ACC112 (cell line): Measurements from ENCODE around the gene MRI1.
"Not testable (repeated sequence)": the region's sequence is repeated elsewhere in the genome, so short reads cannot be mapped to it uniquely, and the experiment has no call there.

Experiments
- H2AFZ ChIP-seq: fragments of 200-600 bp; sonication (generic); one replicate; pipeline ENCODE4 v1.6.0; 2017; ENCODE audit warnings: antibody characterized with exemption, low read length; ENCODE audit not compliant: unreplicated experiment
- H3K27ac ChIP-seq: fragments of 200-600 bp; sonication (generic); 2 replicates; pipeline ENCODE4 v1.5.1; 2014; ENCODE audit warnings: low read depth, mild to moderate bottlenecking, antibody characterized with exemption, low read length, moderate library complexity
- H3K27me3 ChIP-seq: fragments of 200-600 bp; sonication (generic); 2 replicates; pipeline ENCODE4 v1.6.1; 2014; ENCODE audit warnings: mild to moderate bottlenecking, antibody characterized with exemption, low read length, moderate library complexity, mixed read lengths; ENCODE audit not compliant: insufficient read depth
- H3K36me3 ChIP-seq: fragments of 200-600 bp; sonication (generic); 2 replicates; pipeline ENCODE4 v1.6.1; 2016; ENCODE audit warnings: mild to moderate bottlenecking, antibody characterized with exemption, low read length, moderate library complexity, mixed read lengths; ENCODE audit not compliant: insufficient read depth
- H3K4me1 ChIP-seq: fragments of 200-600 bp; sonication (generic); one replicate; pipeline ENCODE4 v1.6.1; 2016; ENCODE audit warnings: low read length, mixed read lengths; ENCODE audit not compliant: insufficient read depth, unreplicated experiment, control insufficient read depth
- H3K4me3 ChIP-seq: fragments of 200-600 bp; sonication (generic); 2 replicates; pipeline ENCODE4 v1.5.1; 2014; ENCODE audit warnings: mild to moderate bottlenecking, low read depth, low read length
- H3K79me2 ChIP-seq: fragments of 200-600 bp; sonication (generic); one replicate; pipeline ENCODE4 v1.6.0; 2016; ENCODE audit warnings: low read length; ENCODE audit not compliant: control insufficient read depth, unreplicated experiment, insufficient read depth

MRI1 gene

DNA sequence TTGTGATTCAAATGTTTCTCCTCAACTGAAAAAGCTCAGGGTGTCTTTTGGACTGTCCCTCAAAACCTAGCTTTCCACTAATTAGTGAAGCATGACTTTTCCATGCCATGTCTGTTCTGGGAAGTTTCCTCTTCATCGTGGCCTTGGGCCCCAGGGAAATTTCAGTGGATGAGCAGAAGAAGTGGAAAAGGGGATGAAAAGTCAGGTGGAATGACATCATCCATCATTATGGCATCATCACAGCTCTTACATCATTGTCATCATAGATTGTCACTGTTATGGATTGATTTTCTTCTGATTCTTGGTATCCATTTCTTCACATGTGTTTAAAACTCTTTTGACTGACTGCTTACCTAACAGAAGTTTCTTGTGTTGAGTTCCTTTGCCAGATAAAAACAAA, 26.2 kb upstream of the MRI1 start:
- H3K27ac ChIP-seq = no peak overlapping the region
- no peaks in the 10 kb centered on the region for H3K36me3 ChIP-seq
- no peak overlapping the region for H3K4me3 ChIP-seq
- H3K79me2 ChIP-seq = no peaks in the 10 kb centered on the region
- H3K27me3 ChIP-seq = no peaks in the 10 kb centered on the region
- H2AFZ ChIP-seq = no peak overlapping the region
- H3K4me1 ChIP-seq = peaks cover 7% of the 10 kb centered on the region

GRCh38 chr19:13741893-13742292, 22.4 kb upstream of the MRI1 start:
- Histone ChIP-seq H2AFZ (no peak overlapping the region), H3K4me3 (no peak overlapping the region), H3K4me1 (peaks cover 7% of the 10 kb centered on the region), H3K79me2 (no peaks in the 10 kb centered on the region), H3K36me3 (no peaks in the 10 kb centered on the region), H3K27me3 (no peaks in the 10 kb centered on the region), H3K27ac (no peak overlapping the region)

DNA sequence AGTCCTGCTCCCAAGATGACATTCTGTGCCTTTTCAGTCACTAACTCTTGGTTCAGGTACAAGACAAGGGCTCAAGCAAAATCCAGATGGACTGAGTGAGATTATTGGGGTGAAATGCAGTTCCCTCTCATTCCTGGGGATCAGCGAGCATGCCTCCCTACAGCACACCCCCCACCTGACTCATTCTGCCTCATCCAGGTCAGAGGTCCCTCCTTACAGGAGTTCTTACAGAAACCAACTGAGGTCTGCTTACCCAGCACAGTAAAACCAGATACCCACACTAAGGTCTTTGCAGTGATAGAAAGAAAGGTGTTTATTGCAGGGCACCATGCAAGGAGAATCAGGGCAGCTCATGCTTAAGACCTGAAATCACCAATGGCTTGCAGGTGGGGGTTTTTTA, 21.6 kb upstream of the MRI1 start:
- Histone ChIP-seq H3K27ac (no peak overlapping the region), H3K79me2 (no peaks in the 10 kb centered on the region), H3K4me1 (peaks cover 7% of the 10 kb centered on the region), H2AFZ (no peak overlapping the region), H3K36me3 (no peaks in the 10 kb centered on the region), H3K4me3 (no peak overlapping the region), H3K27me3 (no peaks in the 10 kb centered on the region)

DNA sequence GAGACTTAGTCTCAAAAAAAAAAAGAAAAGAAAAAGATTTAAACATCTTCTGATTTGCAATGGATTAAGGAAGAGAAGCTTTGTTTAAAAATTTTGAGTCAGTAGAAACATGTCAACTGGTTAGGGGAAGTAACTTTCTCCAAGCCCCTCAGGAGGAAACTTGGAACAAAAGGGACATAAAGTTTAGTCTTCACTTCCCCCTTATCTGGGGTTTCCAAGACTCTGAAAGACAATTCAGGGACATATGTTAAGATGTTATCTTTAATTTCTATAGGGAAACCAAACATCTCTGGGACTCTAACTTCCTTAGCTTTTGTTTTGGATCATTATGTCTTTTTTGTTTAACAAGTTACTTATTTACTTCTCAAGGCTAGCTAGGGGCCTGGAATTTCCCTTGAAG, 20.1 kb upstream of the MRI1 start:
- H3K27ac ChIP-seq = no peak overlapping the region
- H3K79me2 ChIP-seq = peaks cover 10% of the 10 kb centered on the region
- no peaks in the 10 kb centered on the region for H3K36me3 ChIP-seq
- H2AFZ ChIP-seq = no peak overlapping the region
- H3K4me1 ChIP-seq = peaks cover 12% of the 10 kb centered on the region
- H3K27me3 ChIP-seq = no peaks in the 10 kb centered on the region
- H3K4me3 ChIP-seq = no peak overlapping the region

DNA sequence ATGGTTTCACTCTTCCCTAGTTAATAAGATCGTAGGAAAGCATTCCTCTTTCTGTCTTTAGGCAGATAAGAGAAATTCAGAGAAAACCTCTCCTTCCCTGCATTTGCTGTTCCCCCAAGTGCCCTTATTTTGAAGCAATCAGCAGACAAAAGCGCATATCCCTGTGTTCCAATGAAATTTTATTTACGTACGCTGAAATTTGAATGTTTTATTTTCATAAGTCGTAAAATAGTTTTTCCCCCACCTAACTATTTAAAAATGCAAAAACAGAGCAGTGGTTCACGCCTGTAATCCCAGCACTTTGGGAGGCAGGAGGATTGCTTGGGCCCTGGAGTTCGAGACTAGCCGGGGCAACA, 17.2 kb upstream of the MRI1 start:
- Histone ChIP-seq H3K4me3 (peak overlapping the region; percentile 91), H3K79me2 (peaks cover 19% of the 10 kb centered on the region), H3K27me3 (no peaks in the 10 kb centered on the region), H2AFZ (no peak overlapping the region), H3K27ac (no peak overlapping the region), H3K4me1 (peaks cover 14% of the 10 kb centered on the region), H3K36me3 (no peaks in the 10 kb centered on the region)

- no peaks in the 10 kb centered on the region for H3K36me3 ChIP-seq
- H3K27me3 ChIP-seq = no peaks in the 10 kb centered on the region
- H3K4me3 ChIP-seq = peak overlapping the region; percentile 91
- H3K4me1 ChIP-seq = peaks cover 7% of the 10 kb centered on the region
- H3K27ac ChIP-seq = peak overlapping the region; percentile 76
- peaks cover 19% of the 10 kb centered on the region for H3K79me2 ChIP-seq
- peak overlapping the region; percentile 94 for H2AFZ ChIP-seq
Observed at GRCh38 chr19:13748169-13748828, 16.0 kb upstream of the MRI1 start.

DNA sequence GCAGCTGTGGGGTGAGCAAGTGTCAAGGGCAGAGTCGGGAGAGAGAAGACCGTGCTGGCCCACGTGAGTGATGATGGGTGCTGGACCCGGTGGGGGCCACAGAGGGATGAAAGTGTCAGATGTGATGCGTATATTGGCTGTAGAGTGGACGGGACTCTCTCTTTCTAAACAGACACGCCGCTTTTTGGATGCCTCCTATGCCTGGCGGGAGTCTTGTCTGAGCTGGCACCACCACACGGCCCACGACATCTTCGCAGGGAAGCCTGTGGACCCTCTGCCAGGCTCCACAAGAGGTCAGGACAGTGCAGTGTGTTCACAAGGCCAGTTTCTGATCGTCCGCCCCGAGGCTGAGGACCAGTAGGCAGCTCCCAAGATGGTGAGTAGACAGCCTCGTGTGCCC, 12.9 kb upstream of the MRI1 start:
- H3K79me2 ChIP-seq = peaks cover 19% of the 10 kb centered on the region
- no peak overlapping the region for H2AFZ ChIP-seq
- H3K36me3 ChIP-seq = peaks cover 10% of the 10 kb centered on the region; the same call in 1 of the 2 replicates
- no peak overlapping the region for H3K27ac ChIP-seq
- no peaks in the 10 kb centered on the region for H3K27me3 ChIP-seq
- no peak overlapping the region for H3K4me3 ChIP-seq
- peaks cover 7% of the 10 kb centered on the region for H3K4me1 ChIP-seq

- not testable (repeated sequence) for H3K4me3 ChIP-seq, H3K27me3 ChIP-seq, H3K27ac ChIP-seq, H2AFZ ChIP-seq, H3K4me1 ChIP-seq
- Histone ChIP-seq H3K36me3 (peaks cover 13% of the 10 kb centered on the region; the same call in 1 of the 2 replicates), H3K79me2 (peaks cover 14% of the 10 kb centered on the region)
Observed at GRCh38 chr19:13753622-13754021, 10.7 kb upstream of the MRI1 start.

DNA sequence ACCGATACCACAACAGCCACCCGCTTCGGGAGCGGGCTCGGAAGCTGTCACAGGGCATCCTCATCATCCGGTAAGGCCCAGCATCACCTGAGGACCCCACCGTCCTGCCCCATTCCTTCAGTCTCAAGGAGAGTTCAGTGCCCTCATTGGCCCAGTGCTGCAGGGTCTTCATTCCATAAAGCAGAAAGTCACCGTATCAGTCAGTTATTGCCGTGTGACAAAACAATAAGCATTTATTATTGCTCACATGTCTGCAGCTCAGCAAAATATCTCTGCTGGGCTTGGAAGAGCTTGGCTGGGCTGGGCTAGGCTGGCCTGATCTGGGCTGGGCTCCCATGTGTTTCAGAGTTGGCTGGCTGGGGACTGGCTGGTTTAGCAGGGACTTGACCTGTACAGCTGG, 8.1 kb upstream of the MRI1 start:
- Histone ChIP-seq H3K36me3 (peaks cover 13% of the 10 kb centered on the region; the same call in 1 of the 2 replicates), H3K4me1 (no peaks in the 10 kb centered on the region), H2AFZ (no peak overlapping the region), H3K27me3 (no peaks in the 10 kb centered on the region), H3K79me2 (no peaks in the 10 kb centered on the region), H3K27ac (no peak overlapping the region), H3K4me3 (no peak overlapping the region)

DNA sequence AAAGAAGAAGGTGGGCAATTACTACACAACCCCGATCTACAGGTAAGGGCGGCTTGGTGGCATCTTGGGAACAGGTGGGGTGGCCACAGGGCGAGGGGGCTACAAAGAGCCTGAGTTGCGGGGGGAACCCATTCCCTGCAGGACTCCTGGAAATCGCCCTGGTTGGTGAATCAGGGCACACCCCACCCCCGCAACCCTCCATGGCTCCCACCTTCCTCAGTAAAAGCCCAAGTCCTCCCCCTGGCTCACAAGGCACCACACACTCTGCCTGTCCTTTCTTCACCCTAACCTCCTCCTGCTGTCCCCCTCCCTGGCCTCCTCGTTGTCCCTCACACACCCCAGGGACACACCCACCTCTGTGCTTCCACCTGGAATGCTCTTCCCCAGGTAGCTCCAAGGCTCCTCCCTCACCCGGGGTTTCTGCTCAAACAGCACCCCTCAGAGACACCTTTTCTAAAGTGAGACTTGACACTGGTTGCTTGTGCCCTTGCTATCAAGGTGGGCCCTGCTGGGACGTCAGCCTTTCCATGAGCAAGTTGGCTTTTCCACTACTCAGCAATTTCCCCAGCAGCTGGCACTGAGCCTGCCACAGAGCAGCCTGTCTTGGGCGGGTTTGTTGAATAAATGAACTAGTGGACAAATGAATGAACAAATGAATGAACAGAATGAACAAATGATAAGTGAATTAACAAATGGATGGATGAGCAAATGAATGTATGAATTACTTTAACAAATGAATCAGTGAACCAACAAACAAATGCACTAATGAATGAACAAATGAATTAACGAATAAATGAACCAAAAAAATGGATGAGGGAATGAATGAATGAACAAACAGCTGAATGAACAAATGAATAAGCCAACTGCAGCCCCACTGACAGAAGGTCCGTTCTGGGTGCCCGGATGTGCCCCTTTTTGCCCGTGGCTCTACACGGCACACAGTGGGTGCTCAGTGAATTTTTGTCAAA, 6.2 kb upstream of the MRI1 start:
- no peak overlapping the region for H2AFZ ChIP-seq
- peaks cover 13% of the 10 kb centered on the region; the same call in 1 of the 2 replicates for H3K36me3 ChIP-seq
- no peaks in the 10 kb centered on the region for H3K4me1 ChIP-seq
- H3K27ac ChIP-seq = no peak overlapping the region
- H3K4me3 ChIP-seq = no peak overlapping the region
- H3K79me2 ChIP-seq = no peaks in the 10 kb centered on the region
- no peaks in the 10 kb centered on the region for H3K27me3 ChIP-seq

GRCh38 chr19:13758795-13759194, 5.5 kb upstream of the MRI1 start:
- Histone ChIP-seq H3K4me1 (no peaks in the 10 kb centered on the region), H3K27ac (no peak overlapping the region), H3K27me3 (no peaks in the 10 kb centered on the region), H3K4me3 (no peak overlapping the region), H3K36me3 (peaks cover 13% of the 10 kb centered on the region; the same call in 1 of the 2 replicates), H3K79me2 (no peaks in the 10 kb centered on the region), H2AFZ (no peak overlapping the region)
